Hepatocyte (in vitro differentiated cells): ENCODE data around the gene ANK2.

Experiments used
- CTCF ChIP-seq: fragments of 200-600 bp; sonication (generic); IDR thresholded peaks from 2 replicates; pipeline ENCODE4 v1.5.1; 2016; ENCODE audit warnings: antibody characterized with exemption, mild to moderate bottlenecking; ENCODE audit not compliant: poor library complexity
- EZH2phosphoT487 ChIP-seq: fragments of 200-600 bp; sonication (generic); IDR thresholded peaks from one replicate; pipeline ENCODE4 v1.6.1; 2018; ENCODE audit warnings: antibody characterized with exemption, mild to moderate bottlenecking, low read depth, moderate library complexity; ENCODE audit not compliant: unreplicated experiment, severe bottlenecking

GRCh38 chr4:113080624-113081023, 31.2 kb downstream of the ANK2 start:
- no peak for TF ChIP-seq CTCF
- TF ChIP-seq EZH2phosphoT487 = no peak
